Measurements from ENCODE around the gene ABTB2.

Gene ABTB2

DNA sequence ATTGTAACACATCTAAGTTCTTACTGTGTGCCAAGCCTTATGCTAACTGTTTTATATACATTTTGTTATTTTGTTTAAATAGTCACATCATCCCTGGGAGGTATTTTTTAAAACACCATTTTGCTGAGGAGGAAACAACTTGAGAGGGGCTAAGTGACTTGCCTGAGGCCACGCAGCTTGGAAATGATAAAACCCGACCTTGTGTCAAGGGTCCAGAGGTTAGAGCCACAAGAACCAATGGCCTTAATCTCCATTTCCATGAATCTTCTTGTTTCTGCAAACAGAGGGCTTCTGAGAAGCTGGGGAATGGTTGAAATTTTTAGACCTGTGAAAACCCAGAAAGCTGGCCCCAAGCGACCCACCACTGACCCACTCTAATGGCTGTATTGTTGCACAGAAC is 16.7 kb downstream of the ABTB2 start:
- Histone ChIP-seq H3K27me3 (ENCODE audit: insufficient read depth, low read length, poor library complexity) (peaks cover 33% of the 10 kb centered on the region), H3K9ac (ENCODE audit: low read depth, low read length) (no peak overlapping the region), H3K36me3 (ENCODE audit: insufficient read depth, low read length) (no peaks in the 10 kb centered on the region), H3K9me3 (ENCODE audit: insufficient read depth, low read length, severe bottlenecking) (no peaks in the 10 kb centered on the region), H3K27ac (ENCODE audit: low read length) (no peak overlapping the region), H3K79me2 (ENCODE audit: insufficient read depth, low read length) (no peaks in the 10 kb centered on the region), H3K4me2 (ENCODE audit: insufficient read depth, low read length) (no peak overlapping the region), H4K20me1 (ENCODE audit: insufficient read depth, low read length) (no peaks in the 10 kb centered on the region), H3K4me1 (ENCODE audit: insufficient read depth, low read length) (no peaks in the 10 kb centered on the region), H2AFZ (ENCODE audit: low read depth, low read length) (no peak overlapping the region), H3K4me3 (ENCODE audit: low read depth in 1 of 2, low read length in 2 of 2) (no peak overlapping the region)
- DNase-seq: no peak
- TF ChIP-seq EZH2 (IDR thresholded peaks at IDR 0.05; ENCODE audit: borderline replicate concordance, low read depth, low read length, severe bottlenecking): no peak
- no peak for TF ChIP-seq CTCF (IDR thresholded peaks at IDR 0.05; ENCODE audit: borderline replicate concordance, extremely low read depth, low read length, poor library complexity, severe bottlenecking)
- ATAC-seq (ENCODE audit: insufficient read depth, low read depth): no peak

- no peak overlapping the region for H3K27ac ChIP-seq (ENCODE audit: low read length)
- no peak overlapping the region for H2AFZ ChIP-seq (ENCODE audit: low read depth, low read length)
- no peaks in the 10 kb centered on the region for H4K20me1 ChIP-seq (ENCODE audit: insufficient read depth, low read length)
- DNase-seq (no peak), ATAC-seq (ENCODE audit: insufficient read depth, low read depth) (no peak)
- TF ChIP-seq CTCF (IDR thresholded peaks at IDR 0.05; ENCODE audit: borderline replicate concordance, extremely low read depth, low read length, poor library complexity, severe bottlenecking): no peak
- TF ChIP-seq EZH2 (IDR thresholded peaks at IDR 0.05; ENCODE audit: borderline replicate concordance, low read depth, low read length, severe bottlenecking): no peak
- H3K9ac ChIP-seq (ENCODE audit: low read depth, low read length): no peak overlapping the region
- H3K9me3 ChIP-seq (ENCODE audit: insufficient read depth, low read length, severe bottlenecking): no peaks in the 10 kb centered on the region
- no peaks in the 10 kb centered on the region for H3K4me1 ChIP-seq (ENCODE audit: insufficient read depth, low read length)
- H3K79me2 ChIP-seq (ENCODE audit: insufficient read depth, low read length): no peaks in the 10 kb centered on the region
- H3K36me3 ChIP-seq (ENCODE audit: insufficient read depth, low read length): no peaks in the 10 kb centered on the region
- H3K4me2 ChIP-seq (ENCODE audit: insufficient read depth, low read length): no peak overlapping the region
- H3K27me3 ChIP-seq (ENCODE audit: insufficient read depth, low read length, poor library complexity): peaks cover 33% of the 10 kb centered on the region
- H3K4me3 ChIP-seq (ENCODE audit: low read depth in 1 of 2, low read length in 2 of 2): no peak overlapping the region
These were observed 17.2 kb downstream of the ABTB2 start for GRCh38 chr11:34340653-34341052.

- Histone ChIP-seq H3K4me3 (ENCODE audit: low read depth in 1 of 2, low read length in 2 of 2) (no peak overlapping the region), H3K9ac (ENCODE audit: low read depth, low read length) (no peak overlapping the region), H3K9me3 (ENCODE audit: insufficient read depth, low read length, severe bottlenecking) (no peaks in the 10 kb centered on the region), H3K4me1 (ENCODE audit: insufficient read depth, low read length) (no peaks in the 10 kb centered on the region), H3K4me2 (ENCODE audit: insufficient read depth, low read length) (no peak overlapping the region), H3K27me3 (ENCODE audit: insufficient read depth, low read length, poor library complexity) (peaks cover 31% of the 10 kb centered on the region), H3K27ac (ENCODE audit: low read length) (no peak overlapping the region), H4K20me1 (ENCODE audit: insufficient read depth, low read length) (no peaks in the 10 kb centered on the region), H3K79me2 (ENCODE audit: insufficient read depth, low read length) (no peaks in the 10 kb centered on the region), H3K36me3 (ENCODE audit: insufficient read depth, low read length) (no peaks in the 10 kb centered on the region), H2AFZ (ENCODE audit: low read depth, low read length) (no peak overlapping the region)
- DNase-seq (no peak), ATAC-seq (ENCODE audit: insufficient read depth, low read depth) (no peak)
- TF ChIP-seq EZH2 (IDR thresholded peaks at IDR 0.05; ENCODE audit: borderline replicate concordance, low read depth, low read length, severe bottlenecking) (no peak), CTCF (IDR thresholded peaks at IDR 0.05; ENCODE audit: borderline replicate concordance, extremely low read depth, low read length, poor library complexity, severe bottlenecking) (no peak)
These were observed 18.4 kb downstream of the ABTB2 start for GRCh38 chr11:34339149-34340064.

All from DND-41 (cell line).